NCI-H69 (cell line): ENCODE results near the gene HHIPL1.
"Not testable (repeated sequence)": the region's sequence is repeated elsewhere in the genome, so short reads cannot be mapped to it uniquely, and the experiment has no call there.

ENCODE experiments used
- DNase-seq: peaks from one replicate; lab custom pipeline; 2025; lab: John Stamatoyannopoulos, UW

Gene HHIPL1

DNA sequence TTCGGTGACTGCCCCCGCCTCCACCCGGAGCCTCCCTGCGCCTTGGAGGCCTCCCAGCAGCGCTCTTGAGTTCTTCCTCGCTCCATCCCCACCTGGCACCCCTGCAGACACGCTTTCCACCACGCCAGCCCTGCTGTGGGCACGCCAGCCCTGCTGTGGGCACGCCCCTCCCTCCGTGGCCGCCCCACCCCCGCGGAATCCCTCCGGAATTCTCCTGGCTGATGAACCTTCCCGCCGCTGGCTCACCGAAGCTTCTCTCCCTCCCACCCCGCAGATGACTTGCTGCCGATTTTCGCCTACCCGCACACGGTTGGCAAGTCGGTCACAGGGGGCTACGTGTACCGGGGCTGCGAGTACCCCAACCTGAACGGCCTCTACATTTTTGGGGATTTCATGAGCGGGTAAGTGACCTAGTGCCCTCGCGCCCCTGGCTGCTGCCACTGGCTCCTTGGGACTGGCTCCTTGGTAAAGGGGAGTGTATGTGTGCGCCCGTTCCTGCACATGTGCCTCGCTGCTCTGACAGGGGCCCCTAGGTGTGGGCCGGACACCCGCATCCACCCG is 15.2 kb downstream of the HHIPL1 start:
- no peak for DNase-seq

DNA sequence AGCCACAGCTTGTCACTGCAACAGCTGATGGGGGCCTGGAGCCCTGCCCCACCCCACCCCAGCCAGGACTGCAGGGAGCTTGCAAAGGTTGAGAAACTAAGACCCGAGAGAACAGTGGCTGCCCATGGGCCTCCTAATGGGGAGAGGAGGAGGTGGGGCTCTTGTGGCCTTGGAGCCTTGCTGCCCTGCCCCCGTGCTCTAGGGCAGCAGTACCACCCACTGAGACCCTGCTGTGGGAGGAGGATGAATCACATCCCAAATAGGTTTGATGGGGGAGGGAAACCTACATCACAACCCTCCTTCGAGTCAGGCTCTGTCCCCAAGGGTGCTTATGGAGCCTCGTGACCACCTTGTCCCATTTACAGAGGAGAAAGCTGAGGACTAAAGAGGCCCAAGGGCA is 15.9 kb downstream of the HHIPL1 start:
- peak; percentile 35 for DNase-seq

DNA sequence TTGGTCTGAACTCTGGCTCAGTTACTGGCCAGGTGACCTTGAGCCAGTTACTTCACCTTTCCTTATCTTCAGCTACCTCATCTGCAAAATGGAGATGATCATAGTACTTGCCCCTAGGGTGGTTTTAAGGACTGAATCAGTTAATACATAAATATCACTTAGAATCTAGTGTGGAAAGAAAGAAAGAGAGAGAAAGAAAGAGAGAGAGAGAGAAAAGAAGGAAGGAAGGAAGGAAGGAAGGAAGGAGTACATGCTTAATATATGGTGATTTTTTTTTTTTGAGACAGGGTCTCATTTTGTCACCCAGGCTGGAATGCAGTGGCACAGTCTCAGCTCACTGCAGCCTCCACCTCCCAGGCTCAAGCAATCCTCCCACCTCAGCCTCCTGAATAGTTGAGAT is 16.3 kb downstream of the HHIPL1 start:
- DNase-seq: not testable (repeated sequence)

DNA sequence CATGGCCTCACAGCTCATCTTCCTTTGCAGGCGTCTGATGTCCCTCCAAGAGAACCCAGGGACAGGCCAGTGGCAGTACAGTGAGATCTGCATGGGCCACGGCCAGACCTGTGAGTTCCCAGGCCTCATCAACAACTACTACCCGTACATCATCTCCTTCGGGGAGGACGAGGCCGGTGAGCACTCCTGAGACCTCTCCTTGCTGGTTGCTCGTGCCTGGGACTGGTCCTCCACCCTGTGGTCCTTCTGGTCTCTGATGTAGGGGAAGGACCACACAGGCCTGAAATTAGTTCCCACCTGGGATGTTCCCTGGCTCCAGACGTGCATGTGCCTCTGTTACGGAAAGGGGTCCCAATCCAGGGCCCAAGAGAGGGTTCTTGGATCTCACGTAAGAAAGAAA is 17.9 kb downstream of the HHIPL1 start:
- DNase-seq: no peak

DNA sequence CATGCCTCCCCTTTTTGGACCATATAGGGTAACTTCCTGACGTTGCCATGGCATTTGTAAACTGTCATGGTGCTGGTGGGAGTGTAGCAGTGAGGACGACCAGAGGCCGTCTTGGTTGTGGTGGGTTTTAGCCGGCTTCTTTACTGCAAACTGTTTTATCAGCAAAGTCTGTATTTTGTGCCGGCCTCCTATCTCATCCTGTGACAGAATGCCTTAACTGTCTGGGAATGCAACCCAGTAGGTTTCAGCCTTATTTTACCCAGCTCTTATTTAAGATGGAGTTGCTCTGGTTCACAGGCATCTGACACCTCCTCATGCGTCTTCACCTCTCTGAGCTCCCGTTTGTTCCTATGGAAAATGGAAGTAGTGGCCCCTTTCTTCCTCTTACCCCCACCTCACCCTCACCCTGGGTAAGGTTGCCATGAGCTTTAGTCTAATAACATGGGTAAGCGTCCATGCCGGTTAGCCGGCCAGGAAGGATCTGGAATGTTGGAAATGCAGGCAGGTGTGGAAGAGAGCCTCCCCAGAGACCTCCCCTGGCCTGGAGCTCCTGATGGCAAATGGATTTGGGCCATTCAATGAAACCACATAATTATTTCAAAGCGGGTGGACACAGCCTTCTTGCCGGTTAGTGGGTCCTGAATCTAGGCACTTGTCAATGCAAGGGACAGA is 18.6 kb downstream of the HHIPL1 start:
- no peak for DNase-seq

DNA sequence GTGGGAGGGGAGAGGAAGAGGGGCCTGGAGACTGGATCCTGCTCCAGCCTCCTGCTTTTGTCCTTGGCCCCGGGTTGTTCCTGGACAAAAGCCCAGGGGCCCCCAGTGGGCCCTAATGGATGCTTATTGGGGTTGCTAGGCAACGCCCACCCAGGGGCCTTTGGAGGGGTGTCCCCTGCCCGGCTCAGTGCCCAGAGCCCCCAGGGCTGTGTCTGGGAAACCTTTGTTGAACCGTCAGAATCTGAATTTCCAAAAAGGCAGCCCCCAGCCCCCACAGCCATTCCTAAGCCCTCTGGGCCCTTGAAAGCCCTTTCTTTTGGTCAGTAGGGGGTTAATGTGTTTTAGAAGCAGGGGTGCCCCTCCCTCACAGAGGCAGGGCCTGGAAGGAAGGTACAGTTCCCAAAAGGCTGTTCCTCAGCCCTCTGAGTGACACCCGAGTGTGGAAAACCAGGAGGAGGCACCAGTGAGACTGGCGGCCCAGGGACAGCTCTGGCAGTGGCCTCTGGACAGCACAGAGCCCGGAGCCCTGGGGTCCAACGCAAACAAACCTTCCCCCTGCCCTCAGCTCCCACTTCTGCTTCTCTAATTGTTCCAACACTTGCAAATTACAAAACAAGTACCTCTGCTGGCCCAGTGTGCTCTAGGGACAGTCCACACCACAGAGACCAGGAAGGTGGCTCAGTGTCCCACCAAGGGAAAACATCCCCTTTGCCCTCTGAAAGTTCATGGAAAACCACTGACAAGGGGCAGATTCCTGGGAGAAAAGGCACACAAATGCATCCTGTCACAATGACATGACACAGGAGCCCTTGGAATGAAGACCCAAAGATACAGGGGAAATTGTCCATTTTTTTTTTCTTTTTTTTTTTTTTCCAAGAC is 19.4 kb downstream of the HHIPL1 start:
- peak; percentile 92 for DNase-seq

DNA sequence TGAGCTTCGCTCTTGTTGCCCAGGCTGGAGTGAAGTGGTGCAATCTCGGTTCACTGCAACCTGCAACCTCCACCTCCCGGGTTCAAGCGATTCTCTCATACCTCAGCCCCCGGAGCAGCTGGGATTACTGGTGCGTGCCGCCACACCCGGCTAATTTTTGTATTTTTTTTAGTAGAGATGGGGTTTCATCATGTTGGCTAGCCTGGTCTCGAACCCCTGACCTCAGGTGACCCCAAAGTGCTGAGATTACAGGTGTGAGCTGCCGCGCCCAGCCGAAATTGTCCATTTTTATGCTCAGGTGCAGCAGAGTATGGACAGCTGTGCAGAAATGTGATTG is 20.0 kb downstream of the HHIPL1 start:
- DNase-seq: no peak

DNA sequence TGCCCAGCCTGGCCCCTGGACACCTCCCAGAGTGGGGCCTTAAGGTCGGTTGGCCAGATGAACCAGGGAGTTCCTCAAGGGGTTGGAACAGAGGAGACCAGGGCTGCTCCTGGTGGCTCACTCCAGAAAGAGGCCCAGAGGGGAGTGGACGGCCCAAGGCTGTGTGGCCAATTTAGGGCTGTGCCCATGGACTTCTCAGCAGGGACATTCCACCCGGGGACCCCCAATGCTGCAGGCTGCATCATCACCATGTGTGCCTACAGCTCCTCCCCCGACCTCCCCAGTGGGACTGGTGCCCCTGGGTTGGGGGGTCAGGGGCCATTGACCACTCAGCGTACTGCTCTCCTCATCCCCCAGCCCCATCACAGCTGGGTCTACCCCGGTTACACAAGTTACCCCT is 21.6 kb downstream of the HHIPL1 start:
- DNase-seq: no peak

DNA sequence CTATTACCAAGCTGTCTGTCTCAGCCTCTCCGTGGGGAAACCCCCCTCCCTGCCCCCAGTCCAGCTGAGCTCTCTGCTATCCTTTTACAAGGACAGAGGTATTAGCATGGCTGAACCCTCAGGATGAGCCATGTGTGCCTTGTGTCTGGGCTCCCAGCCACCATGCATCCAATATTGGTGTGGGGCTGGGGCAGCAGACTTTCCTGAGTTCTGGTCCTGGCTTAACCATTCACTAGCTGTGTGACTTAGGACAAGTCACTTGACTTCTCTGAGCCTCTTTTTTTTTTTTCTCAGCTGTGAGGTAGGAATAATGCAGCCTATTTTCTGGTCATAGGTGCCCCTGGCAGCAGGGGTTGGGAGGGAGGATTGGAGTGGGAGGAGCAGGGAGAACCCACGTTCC is 22.1 kb downstream of the HHIPL1 start:
- DNase-seq: peak; percentile 27

DNA sequence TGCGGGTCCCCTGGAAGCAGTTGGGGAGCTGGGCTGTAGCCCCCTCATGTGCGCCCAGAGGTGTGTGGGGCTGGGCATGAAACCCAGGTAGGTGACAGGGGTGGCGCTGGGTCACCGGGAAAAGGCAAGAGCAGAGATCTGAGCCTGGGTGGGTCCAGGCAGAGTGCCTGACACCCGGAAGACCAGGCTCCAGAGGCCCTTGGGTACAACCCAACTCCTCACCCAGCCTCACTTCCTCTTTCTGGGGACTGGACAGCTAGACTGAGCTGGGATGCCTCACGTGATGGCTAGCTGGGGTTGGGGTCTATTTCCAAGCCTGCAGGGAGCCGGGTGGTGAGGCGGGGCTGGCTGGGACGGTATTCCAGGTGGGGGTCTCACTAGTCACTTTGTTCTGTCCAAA is 22.9 kb downstream of the HHIPL1 start:
- no peak for DNase-seq

DNA sequence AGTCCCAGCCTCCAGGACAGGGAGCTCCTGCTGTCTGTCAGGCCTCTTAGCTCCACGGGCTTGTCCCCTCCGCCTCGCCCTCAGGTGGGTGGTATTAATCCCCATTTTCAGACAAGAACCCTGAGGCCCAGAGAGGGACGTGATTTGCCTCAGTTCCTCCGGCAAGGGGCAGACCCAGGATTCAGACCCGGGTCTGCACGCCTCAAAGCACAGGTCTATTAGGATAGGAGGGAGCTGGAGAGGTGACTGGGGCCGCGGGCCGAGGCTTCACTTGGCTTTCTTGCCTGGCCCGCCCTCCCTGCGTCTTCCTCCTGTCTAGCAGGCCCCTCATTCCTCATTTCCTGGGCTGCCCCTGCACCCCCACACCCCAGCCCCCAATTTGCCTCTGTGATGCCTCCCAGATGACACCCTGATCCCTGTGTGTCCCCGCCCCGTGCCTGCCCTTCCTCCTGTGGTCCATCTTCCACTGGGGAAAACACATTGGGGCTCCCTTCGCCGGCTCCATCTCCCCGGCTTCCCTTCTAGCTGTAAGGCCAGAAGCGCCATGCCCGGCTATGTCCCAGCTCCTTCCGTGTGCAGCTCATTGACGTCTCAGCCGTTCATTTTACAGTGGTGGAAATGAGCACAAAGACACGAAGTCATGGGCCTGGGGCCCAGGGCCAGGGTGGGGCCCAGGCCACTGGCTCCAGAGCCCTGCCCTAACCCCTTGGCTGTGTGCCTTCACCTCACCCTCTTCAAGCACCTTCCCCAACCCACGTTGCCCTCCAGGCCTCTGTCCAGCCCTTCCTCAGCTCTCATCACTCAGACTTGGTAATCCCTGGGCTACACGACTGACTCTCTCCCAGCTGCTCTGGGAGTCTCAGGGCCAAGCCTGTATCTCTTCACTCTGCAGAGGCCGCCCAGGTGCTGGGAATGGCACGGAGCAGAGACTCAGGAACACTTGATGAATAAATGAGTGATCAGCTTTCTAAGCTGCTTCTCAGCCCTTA is 23.7 kb downstream of the HHIPL1 start:
- DNase-seq: no peak

DNA sequence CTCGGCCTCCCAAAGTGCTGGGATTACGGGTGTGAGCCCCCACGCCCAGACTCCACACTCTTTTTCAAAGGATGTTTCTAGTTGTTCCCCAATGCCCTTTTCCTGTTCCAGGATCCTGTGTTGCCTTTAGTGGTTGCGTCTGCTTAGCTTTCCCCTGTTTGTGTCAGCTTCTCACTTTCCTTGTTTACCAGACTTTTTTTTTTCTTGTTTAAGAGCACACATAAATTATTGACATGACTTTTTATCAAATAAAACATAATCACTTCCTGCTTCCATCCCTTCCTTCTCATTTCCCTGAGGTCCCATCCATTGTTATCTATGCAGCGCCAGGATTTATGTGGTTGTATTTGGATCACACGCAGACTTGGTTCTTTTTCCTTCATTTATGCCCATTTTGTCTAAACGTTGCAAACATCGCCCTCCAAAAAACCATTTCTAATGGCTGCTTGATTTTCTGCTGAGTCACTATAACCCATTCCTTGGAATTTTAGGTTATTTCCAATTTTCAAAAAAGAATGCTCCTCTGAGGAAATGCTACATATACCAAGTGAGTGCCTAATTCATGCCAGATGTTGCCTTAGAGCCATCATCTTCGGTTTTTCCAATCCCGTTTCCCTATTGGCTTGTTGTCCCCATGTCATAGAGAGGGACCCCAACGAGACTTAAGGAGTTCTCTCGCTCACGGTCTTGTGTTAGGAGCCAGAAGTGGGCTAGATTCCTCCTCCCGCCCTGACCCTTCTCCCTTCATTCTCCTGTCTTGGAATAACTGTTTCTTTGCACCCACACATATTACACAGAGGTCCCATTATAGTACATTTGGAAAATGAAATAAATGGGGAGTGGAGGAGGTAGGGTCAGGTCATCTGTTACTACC is 25.7 kb downstream of the HHIPL1 start:
- no peak for DNase-seq

DNA sequence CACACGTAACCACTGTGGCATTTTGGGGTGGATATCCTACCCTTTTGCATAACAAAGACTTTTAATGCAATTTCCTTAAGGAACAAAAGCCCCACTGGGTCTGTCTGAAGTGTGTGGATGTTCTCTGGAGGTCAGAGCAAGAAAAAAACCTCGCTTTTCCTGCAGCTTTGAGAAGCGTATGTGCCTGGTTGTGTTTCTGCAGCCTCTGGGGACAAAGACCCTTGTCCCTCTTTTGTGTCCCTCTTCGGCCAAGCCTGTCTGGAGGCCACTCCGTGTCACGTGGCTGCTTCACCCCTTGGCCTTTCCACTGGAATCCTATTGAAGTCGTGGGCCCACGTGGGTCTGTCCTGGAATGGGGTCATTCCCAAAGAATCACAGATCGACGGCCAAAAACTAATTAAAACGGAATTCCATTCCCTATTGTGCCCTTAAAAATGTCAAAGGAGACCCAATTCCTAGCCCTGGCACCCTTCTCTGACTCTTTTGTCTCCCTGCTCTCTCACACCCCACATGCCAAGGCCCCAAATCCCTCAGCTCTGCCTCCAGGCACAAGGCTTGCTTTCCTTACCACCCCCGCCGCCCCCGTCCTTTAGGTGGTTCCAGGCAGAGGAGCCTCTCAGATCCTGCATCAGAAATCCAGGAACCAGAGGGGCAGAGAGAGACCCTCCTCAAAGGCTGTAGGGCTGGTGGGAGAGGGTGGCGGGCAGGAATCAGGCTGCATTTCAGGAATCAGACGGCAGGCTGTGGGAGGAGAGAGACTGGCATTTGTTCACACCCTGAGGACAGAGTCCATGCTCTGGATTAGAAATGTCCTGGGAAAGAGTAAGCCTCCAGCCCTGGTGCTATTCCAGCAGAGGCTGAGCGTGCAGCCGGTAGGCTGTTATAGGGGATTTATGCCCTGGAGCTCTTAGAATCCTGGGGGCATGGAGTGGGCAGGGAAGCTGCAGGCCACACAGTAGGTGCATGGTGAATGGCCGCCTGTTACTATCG is 26.6 kb downstream of the HHIPL1 start:
- DNase-seq: no peak

DNA sequence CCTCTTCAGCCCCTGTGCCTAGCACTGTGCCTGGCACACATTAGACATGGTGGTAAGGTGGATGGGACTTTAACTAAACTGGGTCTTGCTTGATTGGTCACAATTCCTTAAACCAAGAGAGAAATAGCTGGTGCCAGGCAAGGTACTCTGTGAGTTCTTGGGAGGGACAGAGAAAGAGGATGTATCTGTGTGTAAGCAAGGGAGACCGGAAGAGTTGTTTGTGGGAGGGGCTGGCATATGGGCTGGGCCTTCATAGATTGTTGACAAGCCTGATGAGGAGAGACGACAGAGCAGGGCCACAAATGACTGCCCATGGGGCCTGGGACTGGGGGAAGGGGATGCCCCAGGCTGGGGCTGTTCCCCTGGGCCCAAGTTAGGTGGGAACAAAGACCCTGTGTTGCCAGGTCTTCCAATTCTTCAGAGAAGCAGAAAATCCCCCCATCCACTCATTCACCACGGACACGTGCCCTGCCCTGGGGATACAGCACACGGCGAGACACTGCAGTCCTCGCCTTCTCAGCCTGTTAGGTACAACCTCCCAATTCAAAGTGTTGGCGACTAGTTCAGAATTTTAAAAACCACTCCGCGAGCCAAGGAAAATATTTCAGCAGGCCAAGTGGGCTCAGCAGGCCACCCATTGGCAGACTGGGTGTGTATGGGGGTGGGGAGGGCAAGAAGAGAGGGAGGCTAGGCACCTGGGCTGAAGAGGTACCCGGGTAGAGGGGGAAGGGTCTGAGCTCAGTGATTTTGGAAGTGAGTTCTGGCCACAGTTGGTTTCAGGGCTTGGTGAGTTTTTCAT is 27.8 kb downstream of the HHIPL1 start:
- no peak for DNase-seq

DNA sequence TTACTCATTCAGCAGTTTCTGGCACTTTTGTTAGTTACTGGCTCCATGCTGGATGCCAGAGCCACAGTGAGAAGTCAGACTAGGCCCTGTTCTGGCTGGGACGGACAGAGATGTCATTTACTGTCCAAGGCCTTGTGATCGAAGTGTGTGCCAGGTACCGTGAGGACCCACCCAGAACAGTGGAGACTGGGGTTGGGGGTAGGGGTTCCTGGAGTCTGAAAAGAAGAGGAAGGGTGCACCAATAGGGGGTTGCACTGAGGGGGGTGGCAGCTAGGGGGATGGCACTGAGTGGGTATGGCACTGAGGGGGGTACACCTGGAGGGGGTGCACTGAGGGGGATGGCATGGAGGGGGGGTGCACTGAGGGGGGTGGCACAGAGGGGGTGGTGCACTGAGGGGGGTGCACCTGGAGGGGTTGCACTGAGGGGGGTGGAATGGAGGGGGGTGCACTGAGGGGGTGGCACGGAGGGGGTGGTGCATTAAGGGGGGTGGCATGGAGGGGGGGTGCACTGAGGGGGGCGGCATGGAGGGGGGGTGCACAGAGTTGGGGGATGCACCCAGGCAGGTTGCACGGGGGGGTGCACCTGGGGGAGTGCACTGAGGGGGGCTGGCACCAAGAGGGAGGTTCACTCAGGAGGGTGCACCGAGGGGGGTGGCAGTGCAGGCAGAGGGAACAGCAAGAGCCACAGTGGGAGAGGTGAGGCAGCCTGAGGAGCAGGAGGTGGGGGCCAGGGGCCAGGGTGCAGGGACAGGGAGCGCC is 28.6 kb downstream of the HHIPL1 start:
- DNase-seq: no peak

DNA sequence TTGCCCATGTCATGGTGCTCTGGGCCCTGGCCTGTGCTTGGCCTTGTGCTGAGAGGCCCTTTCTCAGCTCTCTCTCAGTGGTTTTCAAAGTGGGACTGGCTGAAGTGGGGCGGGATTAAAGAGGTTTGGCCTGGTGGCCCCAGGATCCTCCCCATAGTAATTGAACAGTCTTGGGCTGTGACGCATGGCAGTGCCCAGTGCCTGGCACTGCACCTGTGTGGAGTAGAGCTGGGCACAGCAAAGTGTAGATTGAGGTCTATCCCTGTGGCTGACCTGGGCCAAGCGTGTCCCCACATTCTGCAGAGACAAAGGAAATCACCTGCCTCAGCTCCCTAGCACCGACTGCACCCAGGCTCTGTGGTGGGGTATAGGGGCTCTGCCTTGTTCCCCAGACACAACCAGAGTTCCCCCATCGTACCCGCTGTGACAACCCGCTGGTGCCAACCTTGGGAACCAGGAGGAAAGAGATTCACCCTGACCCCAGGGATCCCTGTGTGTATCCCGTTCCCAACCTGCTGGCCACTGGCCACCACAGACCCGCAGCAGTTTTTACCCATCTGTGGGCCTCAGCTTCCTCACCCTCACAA is 29.2 kb downstream of the HHIPL1 start:
- DNase-seq: no peak

DNA sequence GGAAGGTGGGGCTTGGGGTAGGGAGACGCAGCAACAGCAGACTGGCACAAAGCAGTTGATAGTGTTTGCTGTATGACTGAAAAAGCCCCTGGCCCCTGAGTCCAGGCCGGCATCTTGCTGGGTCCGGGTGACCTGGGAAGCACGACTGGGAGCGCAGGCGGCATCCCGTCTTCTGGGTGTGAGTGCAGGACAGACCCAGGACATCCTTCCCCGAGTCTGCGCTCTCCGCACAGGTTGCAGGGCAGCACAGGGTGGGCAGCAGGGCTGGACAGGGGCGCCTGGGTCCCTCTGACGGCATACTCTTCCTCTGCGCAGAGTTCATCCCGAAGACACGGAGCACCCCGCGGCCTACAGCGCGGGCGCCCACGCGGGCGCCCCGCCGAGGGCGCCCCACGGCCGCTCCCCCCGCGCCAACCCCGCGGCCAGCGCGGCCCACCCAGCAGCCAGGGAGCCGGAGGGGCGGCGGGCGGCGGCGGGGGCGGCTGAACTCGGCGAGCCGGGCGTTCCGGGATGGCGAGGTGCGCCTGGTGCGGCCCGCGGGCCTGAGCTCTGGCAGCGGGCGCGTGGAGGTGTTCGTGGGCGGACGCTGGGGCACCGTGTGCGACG is 29.9 kb downstream of the HHIPL1 start:
- no peak for DNase-seq
